HepG2 (cell line): ENCODE measurements around the gene NFATC3. TPM values are rescaled to one million over a fixed set of nuclear protein-coding genes. Genes with fewer than 3 reads are reported as not detected.

Experiments
- GZF1 ChIP-seq: sonication (generic); formaldehyde crosslinking; IDR thresholded peaks from 2 replicates; pipeline ENCODE4 v1.5.1; 2020; ENCODE audit warnings: mild to moderate bottlenecking, missing genetic modification reagents
- HNRNPH1 ChIP-seq: fragments of 200-400 bp; formaldehyde crosslinking; optimal IDR thresholded peaks from 2 replicates; pipeline ENCODE3; 2017; ENCODE audit warnings: mild to moderate bottlenecking, low read depth, low read length
- KLF12 ChIP-seq: sonication (generic); formaldehyde crosslinking; IDR thresholded peaks from 2 replicates; pipeline ENCODE4 v1.4.0; 2020; ENCODE audit warnings: missing genetic modification reagents, borderline replicate concordance
- KMT2B ChIP-seq: IDR thresholded peaks from 2 replicates; pipeline ENCODE4 v1.6.1; 2016; ENCODE audit warnings: missing genetic modification reagents, missing compliant biosample characterization
- NR2F6 ChIP-seq, 2 experiments: IDR thresholded peaks; 2 replicates each; pipeline ENCODE4 v1.6.1; 2016; ENCODE audit warnings: antibody characterized with exemption in 1 of 2, mild to moderate bottlenecking in 1 of 2
- SAP130 ChIP-seq: IDR thresholded peaks from 2 replicates; pipeline ENCODE4 v1.6.1; 2016; ENCODE audit warnings: low read depth
- SOX6 ChIP-seq, 2 experiments: fragments of 450-650 bp in 1 of 2; sonication (generic) in 1 of 2; formaldehyde crosslinking in 1 of 2; IDR thresholded peaks; 2 replicates each; pipeline versions ENCODE4 v1.4.0 to v1.6.1; 2017 to 2020; ENCODE audit warnings: antibody characterized with exemption in 1 of 2, mild to moderate bottlenecking in 1 of 2, missing genetic modification reagents in 1 of 2
- SSRP1 ChIP-seq: IDR thresholded peaks from 2 replicates; pipeline ENCODE4 v1.6.1; 2016; ENCODE audit warnings: control low read depth
- TOPORS ChIP-seq: sonication (generic); formaldehyde crosslinking; IDR thresholded peaks from 2 replicates; pipeline ENCODE4 v1.8.0; 2023; ENCODE audit warnings: mild to moderate bottlenecking, missing genetic modification reagents
- YEATS4 ChIP-seq: sonication (generic); formaldehyde crosslinking; IDR thresholded peaks from 2 replicates; pipeline ENCODE4 v1.4.0; 2020; ENCODE audit warnings: missing genetic modification reagents, borderline replicate concordance
- ZBTB8A ChIP-seq: sonication (generic); formaldehyde crosslinking; IDR thresholded peaks from 2 replicates; pipeline ENCODE4 v1.4.0; 2020; ENCODE audit warnings: mild to moderate bottlenecking, low read depth, missing genetic modification reagents, borderline replicate concordance
- ZFP90 ChIP-seq: sonication (generic); formaldehyde crosslinking; IDR thresholded peaks from 2 replicates; pipeline ENCODE4 v1.8.0; 2022; ENCODE audit warnings: missing genetic modification reagents, mild to moderate bottlenecking, inconsistent platforms, borderline replicate concordance
- ZNF24 ChIP-seq: fragments of 450-650 bp; IDR thresholded peaks from 2 replicates; pipeline ENCODE4 v1.6.1; 2017; ENCODE audit warnings: antibody characterized with exemption, mild to moderate bottlenecking
- ZNF251 ChIP-seq: sonication (generic); formaldehyde crosslinking; IDR thresholded peaks from 2 replicates; pipeline ENCODE4 v1.9.0; 2021; ENCODE audit warnings: mild to moderate bottlenecking, missing genetic modification reagents
- ZNF282 ChIP-seq: fragments of 450-650 bp; IDR thresholded peaks from 2 replicates; pipeline ENCODE4 v1.6.1; 2018; ENCODE audit not compliant: partially characterized antibody
- ZNF557 ChIP-seq: sonication (generic); formaldehyde crosslinking; IDR thresholded peaks from 2 replicates; pipeline ENCODE4 v1.4.0; 2020; ENCODE audit warnings: missing genetic modification reagents
- ZNF775 ChIP-seq: sonication (generic); formaldehyde crosslinking; IDR thresholded peaks from 2 replicates; pipeline ENCODE4 v1.4.0; 2020; ENCODE audit warnings: missing genetic modification reagents, mild to moderate bottlenecking, moderate library complexity, borderline replicate concordance
- ZNF776 ChIP-seq: sonication (generic); formaldehyde crosslinking; IDR thresholded peaks from 2 replicates; pipeline ENCODE4 v1.4.0; 2020; ENCODE audit warnings: mild to moderate bottlenecking, missing genetic modification reagents
- ZNF841 ChIP-seq: sonication (generic); formaldehyde crosslinking; IDR thresholded peaks from 2 replicates; pipeline ENCODE4 v1.8.1; 2023; ENCODE audit warnings: missing genetic modification reagents, borderline replicate concordance
- polyA plus RNA-seq, 8 experiments: library from polyadenylated mRNA; depleted of rRNA in 3 of 8; stranded (reverse) in 7 of 8; unstranded in 1 of 8; fragments of >200 nt; fragmentation: Illumina TruSeq in 4 of 8; extraction: Trizol in 4 of 8; gene quantifications; 2 replicates each; pipeline versions ENCODE4 v1.2.1 to v1.2.3, GENCODE V29; 2011 to 2016; ENCODE audit warnings: low read depth in 4 of 8, missing spikeins in 1 of 8, mixed read lengths in 1 of 8; ENCODE audit not compliant: insufficient read depth in 1 of 8
- total RNA-seq, 5 experiments: library from RNA; depleted of rRNA; stranded (reverse); fragments of >200 nt; fragmentation: Illumina TruSeq; extraction: Trizol; gene quantifications; 2 replicates each; pipeline ENCODE4 v1.2.3, GENCODE V29; 2016; ENCODE audit warnings: low read depth in 1 of 5
- TF ChIP-seq, protein P1 (sequence below): sonication (generic); formaldehyde crosslinking; IDR thresholded peaks from 2 replicates; pipeline ENCODE4 v1.9.0; 2021; ENCODE audit warnings: missing genetic modification reagents, mild to moderate bottlenecking, borderline replicate concordance
- TF ChIP-seq, protein P2 (sequence below): sonication (generic); formaldehyde crosslinking; IDR thresholded peaks from 2 replicates; pipeline ENCODE4 v1.5.1; 2020; ENCODE audit warnings: mild to moderate bottlenecking, missing genetic modification reagents, moderate library complexity
- TF ChIP-seq, protein P3 (sequence below): sonication (generic); formaldehyde crosslinking; IDR thresholded peaks from 2 replicates; pipeline ENCODE4 v1.4.0; 2020; ENCODE audit warnings: missing genetic modification reagents
- TF ChIP-seq, protein P4 (sequence below): sonication (generic); formaldehyde crosslinking; IDR thresholded peaks from 2 replicates; pipeline ENCODE4 v1.4.0; 2020; ENCODE audit warnings: mild to moderate bottlenecking, missing genetic modification reagents
- TF ChIP-seq, protein P5 (sequence below): sonication (generic); formaldehyde crosslinking; IDR thresholded peaks from 2 replicates; pipeline ENCODE4 v1.8.1; 2023; ENCODE audit warnings: mild to moderate bottlenecking, missing genetic modification reagents

NFATC3 gene
- total and polyA plus RNA-seq, 2 of the 13 experiments (the other 11 are each of a cell fraction or from before 2014, with no cell fraction given) = 52.6 to 62.7 TPM

DNA sequence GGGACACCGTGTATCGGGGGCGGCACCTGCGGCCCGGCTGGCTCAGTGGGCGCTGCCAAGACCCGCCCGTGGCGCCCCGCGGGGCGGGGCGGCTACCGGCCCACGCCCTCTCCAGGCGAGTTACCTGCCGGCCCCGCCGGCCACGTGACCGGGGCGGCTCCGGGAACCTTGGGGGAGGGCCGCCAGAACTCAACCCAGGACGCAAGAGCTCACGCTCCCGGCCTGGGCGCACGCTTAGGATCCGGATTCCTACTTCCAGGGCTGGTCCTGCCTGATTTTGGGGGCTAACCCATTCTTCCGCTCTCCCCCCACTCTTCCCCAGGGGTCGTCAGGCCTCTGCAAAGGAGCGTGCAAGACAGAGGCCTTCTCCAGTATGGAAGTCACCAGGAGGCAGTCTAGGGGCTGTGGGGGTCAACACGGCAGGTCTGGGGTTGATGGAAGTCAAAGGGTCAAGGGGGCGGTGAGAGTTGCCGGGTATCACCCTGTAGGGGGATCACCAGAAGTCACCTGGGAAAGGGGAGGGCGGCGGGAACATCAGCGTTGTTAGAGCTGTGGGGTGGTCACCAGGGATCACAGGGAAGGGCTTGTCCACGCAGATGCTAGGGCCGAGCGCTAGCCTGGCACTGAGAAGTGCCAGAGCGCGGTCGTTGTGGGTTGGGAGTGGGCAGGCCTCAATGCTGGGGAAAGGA lies 151.1 kb downstream of the NFATC3 start (continued):
- TF ChIP-seq, protein P1, sequence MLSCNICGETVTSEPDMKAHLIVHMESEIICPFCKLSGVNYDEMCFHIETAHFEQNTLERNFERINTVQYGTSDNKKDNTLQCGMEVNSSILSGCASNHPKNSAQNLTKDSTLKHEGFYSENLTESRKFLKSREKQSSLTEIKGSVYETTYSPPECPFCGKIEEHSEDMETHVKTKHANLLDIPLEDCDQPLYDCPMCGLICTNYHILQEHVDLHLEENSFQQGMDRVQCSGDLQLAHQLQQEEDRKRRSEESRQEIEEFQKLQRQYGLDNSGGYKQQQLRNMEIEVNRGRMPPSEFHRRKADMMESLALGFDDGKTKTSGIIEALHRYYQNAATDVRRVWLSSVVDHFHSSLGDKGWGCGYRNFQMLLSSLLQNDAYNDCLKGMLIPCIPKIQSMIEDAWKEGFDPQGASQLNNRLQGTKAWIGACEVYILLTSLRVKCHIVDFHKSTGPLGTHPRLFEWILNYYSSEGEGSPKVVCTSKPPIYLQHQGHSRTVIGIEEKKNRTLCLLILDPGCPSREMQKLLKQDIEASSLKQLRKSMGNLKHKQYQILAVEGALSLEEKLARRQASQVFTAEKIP = no peak
- TF ChIP-seq, protein P2, sequence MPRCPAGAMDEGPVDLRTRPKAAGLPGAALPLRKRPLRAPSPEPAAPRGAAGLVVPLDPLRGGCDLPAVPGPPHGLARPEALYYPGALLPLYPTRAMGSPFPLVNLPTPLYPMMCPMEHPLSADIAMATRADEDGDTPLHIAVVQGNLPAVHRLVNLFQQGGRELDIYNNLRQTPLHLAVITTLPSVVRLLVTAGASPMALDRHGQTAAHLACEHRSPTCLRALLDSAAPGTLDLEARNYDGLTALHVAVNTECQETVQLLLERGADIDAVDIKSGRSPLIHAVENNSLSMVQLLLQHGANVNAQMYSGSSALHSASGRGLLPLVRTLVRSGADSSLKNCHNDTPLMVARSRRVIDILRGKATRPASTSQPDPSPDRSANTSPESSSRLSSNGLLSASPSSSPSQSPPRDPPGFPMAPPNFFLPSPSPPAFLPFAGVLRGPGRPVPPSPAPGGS (CRISPR knock-in tag) = no peak
- TF ChIP-seq ZNF775 (peak; percentile 90; the same call in 1 of the 2 replicates), ZNF251 (CRISPR knock-in tag) (no peak), KLF12 (CRISPR knock-in tag) (peak; percentile 90; the same call in 1 of the 2 replicates), SOX6 (IDR thresholded peaks at IDR 0.05) (no peak), SOX6 (CRISPR knock-in tag; IDR thresholded peaks at IDR 0.05) (peak; percentile 62), YEATS4 (CRISPR knock-in tag) (peak; percentile 87), TOPORS (CRISPR knock-in tag) (no peak), SAP130 (CRISPR knock-in tag) (peak; percentile 88), SSRP1 (CRISPR knock-in tag) (no peak), ZBTB8A (CRISPR knock-in tag) (no peak), ZNF282 (no peak), ZFP90 (CRISPR knock-in tag) (peak; percentile 67; the same call in 1 of the 2 replicates), ZNF776 (peak; percentile 77; the same call in 1 of the 2 replicates), ZNF24 (no peak), KMT2B (CRISPR knock-in tag) (no peak), NR2F6 (IDR thresholded peaks at IDR 0.05) (peak; percentile 63; the same call in 1 of the 2 replicates), NR2F6 (CRISPR knock-in tag; IDR thresholded peaks at IDR 0.05) (peak; percentile 68; the same call in 1 of the 2 replicates), GZF1 (CRISPR knock-in tag) (0 out of 2 replicates have a peak, but pooled peaks have one; percentile 15), ZNF841 (CRISPR knock-in tag) (no peak; the same call in 1 of the 2 replicates), HNRNPH1 (peak; percentile 18), ZNF557 (CRISPR knock-in tag) (0 out of 2 replicates have a peak, but pooled peaks have one; percentile 26)
- TF ChIP-seq, protein P3, sequence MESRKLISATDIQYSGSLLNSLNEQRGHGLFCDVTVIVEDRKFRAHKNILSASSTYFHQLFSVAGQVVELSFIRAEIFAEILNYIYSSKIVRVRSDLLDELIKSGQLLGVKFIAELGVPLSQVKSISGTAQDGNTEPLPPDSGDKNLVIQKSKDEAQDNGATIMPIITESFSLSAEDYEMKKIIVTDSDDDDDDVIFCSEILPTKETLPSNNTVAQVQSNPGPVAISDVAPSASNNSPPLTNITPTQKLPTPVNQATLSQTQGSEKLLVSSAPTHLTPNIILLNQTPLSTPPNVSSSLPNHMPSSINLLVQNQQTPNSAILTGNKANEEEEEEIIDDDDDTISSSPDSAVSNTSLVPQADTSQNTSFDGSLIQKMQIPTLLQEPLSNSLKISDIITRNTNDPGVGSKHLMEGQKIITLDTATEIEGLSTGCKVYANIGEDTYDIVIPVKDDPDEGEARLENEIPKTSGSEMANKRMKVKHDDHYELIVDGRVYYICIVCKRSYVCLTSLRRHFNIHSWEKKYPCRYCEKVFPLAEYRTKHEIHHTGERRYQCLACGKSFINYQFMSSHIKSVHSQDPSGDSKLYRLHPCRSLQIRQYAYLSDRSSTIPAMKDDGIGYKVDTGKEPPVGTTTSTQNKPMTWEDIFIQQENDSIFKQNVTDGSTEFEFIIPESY (CRISPR knock-in tag) = no peak
- TF ChIP-seq, protein P4, sequence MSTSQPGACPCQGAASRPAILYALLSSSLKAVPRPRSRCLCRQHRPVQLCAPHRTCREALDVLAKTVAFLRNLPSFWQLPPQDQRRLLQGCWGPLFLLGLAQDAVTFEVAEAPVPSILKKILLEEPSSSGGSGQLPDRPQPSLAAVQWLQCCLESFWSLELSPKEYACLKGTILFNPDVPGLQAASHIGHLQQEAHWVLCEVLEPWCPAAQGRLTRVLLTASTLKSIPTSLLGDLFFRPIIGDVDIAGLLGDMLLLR = no peak; the same call in 1 of the 2 replicates
- TF ChIP-seq, protein P5, sequence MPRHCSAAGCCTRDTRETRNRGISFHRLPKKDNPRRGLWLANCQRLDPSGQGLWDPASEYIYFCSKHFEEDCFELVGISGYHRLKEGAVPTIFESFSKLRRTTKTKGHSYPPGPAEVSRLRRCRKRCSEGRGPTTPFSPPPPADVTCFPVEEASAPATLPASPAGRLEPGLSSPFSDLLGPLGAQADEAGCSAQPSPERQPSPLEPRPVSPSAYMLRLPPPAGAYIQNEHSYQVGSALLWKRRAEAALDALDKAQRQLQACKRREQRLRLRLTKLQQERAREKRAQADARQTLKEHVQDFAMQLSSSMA (CRISPR knock-in tag) = peak; percentile 21; the same call in 1 of the 2 replicates
